SK-N-SH treated with all-trans-retinoic acid at 6 μM for 48 hours (cell line): ENCODE results near the gene DRAXIN.
"Not testable (repeated sequence)": the region's sequence is repeated elsewhere in the genome, so short reads cannot be mapped to it uniquely, and the experiment has no call there.

Experiments used
- BACH2 ChIP-seq: fragments of 250-450 bp; sonication (Bioruptor Pico); IDR thresholded peaks from 2 replicates; pipeline ENCODE4 v1.9.0; 2021; ENCODE audit warnings: mild to moderate bottlenecking, borderline replicate concordance
- POU6F1 ChIP-seq: fragments of 250-450 bp; sonication (Bioruptor Pico); IDR thresholded peaks from 2 replicates; pipeline ENCODE4 v1.8.0; 2021; ENCODE audit warnings: low read depth, mild to moderate bottlenecking, moderate library complexity, borderline replicate concordance
- SNAI2 ChIP-seq: fragments of 250-450 bp; sonication (Bioruptor Pico); IDR thresholded peaks from 2 replicates; pipeline ENCODE4 v1.5.0; 2020; ENCODE audit warnings: mild to moderate bottlenecking, moderate library complexity
- ZFP30 ChIP-seq: fragments of 450-650 bp; formaldehyde crosslinking; IDR thresholded peaks from 2 replicates; pipeline ENCODE4 v1.5.0; 2022; ENCODE audit warnings: mild to moderate bottlenecking, moderate library complexity
- ZNF70 ChIP-seq: fragments of 450-650 bp; formaldehyde crosslinking; IDR thresholded peaks from 2 replicates; pipeline ENCODE4 v1.5.0; 2020; ENCODE audit warnings: mild to moderate bottlenecking, moderate library complexity
- TF ChIP-seq, protein P1 (sequence below): fragments of 250-450 bp; sonication (Bioruptor Pico); IDR thresholded peaks from 2 replicates; pipeline ENCODE4 v1.8.0; 2020; ENCODE audit warnings: mild to moderate bottlenecking, moderate library complexity, borderline replicate concordance
- TF ChIP-seq, protein P2 (sequence below): fragments of 250-450 bp; sonication (Bioruptor Pico); IDR thresholded peaks from 2 replicates; pipeline ENCODE4 v1.5.1; 2020; ENCODE audit warnings: low read depth, mild to moderate bottlenecking, moderate library complexity

- TF ChIP-seq POU6F1 (CRISPR knock-in tag); SNAI2; BACH2; ZNF70; ZFP30 (CRISPR knock-in tag): not testable (repeated sequence)
- TF ChIP-seq, protein P1, sequence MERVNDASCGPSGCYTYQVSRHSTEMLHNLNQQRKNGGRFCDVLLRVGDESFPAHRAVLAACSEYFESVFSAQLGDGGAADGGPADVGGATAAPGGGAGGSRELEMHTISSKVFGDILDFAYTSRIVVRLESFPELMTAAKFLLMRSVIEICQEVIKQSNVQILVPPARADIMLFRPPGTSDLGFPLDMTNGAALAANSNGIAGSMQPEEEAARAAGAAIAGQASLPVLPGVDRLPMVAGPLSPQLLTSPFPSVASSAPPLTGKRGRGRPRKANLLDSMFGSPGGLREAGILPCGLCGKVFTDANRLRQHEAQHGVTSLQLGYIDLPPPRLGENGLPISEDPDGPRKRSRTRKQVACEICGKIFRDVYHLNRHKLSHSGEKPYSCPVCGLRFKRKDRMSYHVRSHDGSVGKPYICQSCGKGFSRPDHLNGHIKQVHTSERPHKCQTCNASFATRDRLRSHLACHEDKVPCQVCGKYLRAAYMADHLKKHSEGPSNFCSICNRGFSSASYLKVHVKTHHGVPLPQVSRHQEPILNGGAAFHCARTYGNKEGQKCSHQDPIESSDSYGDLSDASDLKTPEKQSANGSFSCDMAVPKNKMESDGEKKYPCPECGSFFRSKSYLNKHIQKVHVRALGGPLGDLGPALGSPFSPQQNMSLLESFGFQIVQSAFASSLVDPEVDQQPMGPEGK (CRISPR knock-in tag) = not testable (repeated sequence)
- TF ChIP-seq, protein P2, sequence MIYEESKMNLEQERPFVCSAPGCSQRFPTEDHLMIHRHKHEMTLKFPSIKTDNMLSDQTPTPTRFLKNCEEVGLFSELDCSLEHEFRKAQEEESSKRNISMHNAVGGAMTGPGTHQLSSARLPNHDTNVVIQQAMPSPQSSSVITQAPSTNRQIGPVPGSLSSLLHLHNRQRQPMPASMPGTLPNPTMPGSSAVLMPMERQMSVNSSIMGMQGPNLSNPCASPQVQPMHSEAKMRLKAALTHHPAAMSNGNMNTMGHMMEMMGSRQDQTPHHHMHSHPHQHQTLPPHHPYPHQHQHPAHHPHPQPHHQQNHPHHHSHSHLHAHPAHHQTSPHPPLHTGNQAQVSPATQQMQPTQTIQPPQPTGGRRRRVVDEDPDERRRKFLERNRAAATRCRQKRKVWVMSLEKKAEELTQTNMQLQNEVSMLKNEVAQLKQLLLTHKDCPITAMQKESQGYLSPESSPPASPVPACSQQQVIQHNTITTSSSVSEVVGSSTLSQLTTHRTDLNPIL (CRISPR knock-in tag) = not testable (repeated sequence)
These were observed 49.0 kb upstream of the DRAXIN start for GRCh38 chr1:11642418-11643017.
